Gastroesophageal sphincter (tissue), 3 donors: ENCODE data around the gene NFIA.

ENCODE experiments used
- EP300 ChIP-seq: sonication (generic); formaldehyde crosslinking; IDR thresholded peaks from one replicate; pipeline ENCODE4 v1.6.1; 2017; ENCODE audit warnings: antibody characterized with exemption, mild to moderate bottlenecking
- TF ChIP-seq, protein P1 (sequence below), 4 experiments: fragments of 200-600 bp in 2 of 4; fragments of 450-650 bp in 2 of 4; sonication (generic) in 1 of 4; IDR thresholded peaks; one replicate each; pipeline ENCODE4 v1.5.1; 2017 to 2019; ENCODE audit warnings: antibody characterized with exemption in 4 of 4, mild to moderate bottlenecking in 2 of 4, moderate library complexity in 2 of 4

DNA sequence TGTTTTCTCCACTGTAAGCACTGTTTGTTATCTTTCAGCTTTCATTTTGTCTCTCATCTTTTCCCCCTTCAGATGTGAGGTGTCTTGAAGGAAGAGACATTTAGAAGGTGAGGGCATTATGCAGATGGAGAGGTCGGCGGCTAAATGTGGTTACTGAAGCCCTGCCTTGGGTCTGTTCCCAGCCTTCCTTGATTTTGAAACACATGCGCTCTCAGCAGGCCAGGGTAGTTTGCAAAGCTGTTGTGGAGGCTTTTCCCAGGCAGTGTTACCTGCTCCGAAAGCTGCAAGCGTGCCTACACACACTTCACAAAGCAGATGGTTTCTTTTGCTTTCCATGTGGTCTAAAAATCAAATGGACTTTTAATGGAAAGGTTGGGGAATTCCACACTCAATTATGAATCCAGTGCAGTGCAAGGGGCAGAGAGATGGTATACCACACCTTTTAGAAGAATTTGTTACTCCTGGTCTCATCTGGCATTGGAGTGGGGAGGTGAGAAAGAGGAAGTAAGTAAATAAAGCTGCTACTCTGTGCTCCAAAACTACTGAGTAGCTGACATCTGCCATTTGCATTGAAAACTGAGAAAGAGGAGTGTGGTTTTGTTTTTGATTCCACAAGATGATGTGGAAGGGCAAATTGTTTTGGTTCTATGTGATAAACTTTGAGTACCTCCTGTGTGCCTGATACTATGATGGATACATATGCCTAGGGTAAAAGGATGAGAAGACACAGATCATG, 91.9 kb downstream of the NFIA start:
- TF ChIP-seq, protein P1, sequence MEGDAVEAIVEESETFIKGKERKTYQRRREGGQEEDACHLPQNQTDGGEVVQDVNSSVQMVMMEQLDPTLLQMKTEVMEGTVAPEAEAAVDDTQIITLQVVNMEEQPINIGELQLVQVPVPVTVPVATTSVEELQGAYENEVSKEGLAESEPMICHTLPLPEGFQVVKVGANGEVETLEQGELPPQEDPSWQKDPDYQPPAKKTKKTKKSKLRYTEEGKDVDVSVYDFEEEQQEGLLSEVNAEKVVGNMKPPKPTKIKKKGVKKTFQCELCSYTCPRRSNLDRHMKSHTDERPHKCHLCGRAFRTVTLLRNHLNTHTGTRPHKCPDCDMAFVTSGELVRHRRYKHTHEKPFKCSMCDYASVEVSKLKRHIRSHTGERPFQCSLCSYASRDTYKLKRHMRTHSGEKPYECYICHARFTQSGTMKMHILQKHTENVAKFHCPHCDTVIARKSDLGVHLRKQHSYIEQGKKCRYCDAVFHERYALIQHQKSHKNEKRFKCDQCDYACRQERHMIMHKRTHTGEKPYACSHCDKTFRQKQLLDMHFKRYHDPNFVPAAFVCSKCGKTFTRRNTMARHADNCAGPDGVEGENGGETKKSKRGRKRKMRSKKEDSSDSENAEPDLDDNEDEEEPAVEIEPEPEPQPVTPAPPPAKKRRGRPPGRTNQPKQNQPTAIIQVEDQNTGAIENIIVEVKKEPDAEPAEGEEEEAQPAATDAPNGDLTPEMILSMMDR (IDR thresholded peaks at IDR 0.05), result no peak
- TF ChIP-seq EP300, result no peak
